Measurements from ENCODE around the gene RIPOR1.

Gene RIPOR1

GRCh38 chr16:67549936-67550335, 21.3 kb downstream of the RIPOR1 start:
- peaks cover 43% of the 10 kb centered on the region for H3K4me1 Mint-ChIP-seq (ENCODE audit: low read depth)
- peak overlapping the region; percentile 74 for H3K27ac Mint-ChIP-seq
- no peaks in the 10 kb centered on the region for H3K9me3 Mint-ChIP-seq
- H3K36me3 Mint-ChIP-seq (ENCODE audit: low read depth) = peaks cover 7% of the 10 kb centered on the region
- no peak overlapping the region for H3K4me3 Mint-ChIP-seq
- H3K27me3 Mint-ChIP-seq (ENCODE audit: low read depth) = no peaks in the 10 kb centered on the region

GRCh38 chr16:67551091-67551490, 22.5 kb downstream of the RIPOR1 start:
- H3K9me3 Mint-ChIP-seq = no peaks in the 10 kb centered on the region
- no peak overlapping the region for H3K27ac Mint-ChIP-seq
- peaks cover 5% of the 10 kb centered on the region for H3K36me3 Mint-ChIP-seq (ENCODE audit: low read depth)
- no peak overlapping the region for H3K4me3 Mint-ChIP-seq
- no peaks in the 10 kb centered on the region for H3K27me3 Mint-ChIP-seq (ENCODE audit: low read depth)
- peaks cover 53% of the 10 kb centered on the region for H3K4me1 Mint-ChIP-seq (ENCODE audit: low read depth)

GRCh38 chr16:67551972-67552371, 23.3 kb downstream of the RIPOR1 start:
- H3K4me1 Mint-ChIP-seq (ENCODE audit: low read depth) = peaks cover 52% of the 10 kb centered on the region
- no peaks in the 10 kb centered on the region for H3K27me3 Mint-ChIP-seq (ENCODE audit: low read depth)
- H3K27ac Mint-ChIP-seq = no peak overlapping the region
- no peaks in the 10 kb centered on the region for H3K9me3 Mint-ChIP-seq
- H3K36me3 Mint-ChIP-seq (ENCODE audit: low read depth) = peaks cover 5% of the 10 kb centered on the region
- no peak overlapping the region for H3K4me3 Mint-ChIP-seq

GRCh38 chr16:67552476-67552875, 23.8 kb downstream of the RIPOR1 start:
- Mint-ChIP-seq H3K27ac (peak overlapping the region; percentile 71), H3K36me3 (ENCODE audit: low read depth) (peaks cover 5% of the 10 kb centered on the region), H3K9me3 (no peaks in the 10 kb centered on the region), H3K27me3 (ENCODE audit: low read depth) (no peaks in the 10 kb centered on the region), H3K4me1 (ENCODE audit: low read depth) (peaks cover 49% of the 10 kb centered on the region), H3K4me3 (no peak overlapping the region)

GRCh38 chr16:67555795-67556212, 27.2 kb downstream of the RIPOR1 start:
- Mint-ChIP-seq H3K36me3 (ENCODE audit: low read depth) (peaks cover 6% of the 10 kb centered on the region), H3K27me3 (ENCODE audit: low read depth) (no peaks in the 10 kb centered on the region), H3K9me3 (no peaks in the 10 kb centered on the region), H3K4me1 (ENCODE audit: low read depth) (peaks cover 36% of the 10 kb centered on the region), H3K4me3 (peak overlapping the region; percentile 59), H3K27ac (peak overlapping the region; percentile 98)

GRCh38 chr16:67558859-67559258, 30.2 kb downstream of the RIPOR1 start:
- H3K4me1 Mint-ChIP-seq (ENCODE audit: low read depth) = peaks cover 34% of the 10 kb centered on the region
- H3K27me3 Mint-ChIP-seq (ENCODE audit: low read depth) = no peaks in the 10 kb centered on the region
- H3K36me3 Mint-ChIP-seq (ENCODE audit: low read depth) = peaks cover 5% of the 10 kb centered on the region
- no peak overlapping the region for H3K27ac Mint-ChIP-seq
- no peaks in the 10 kb centered on the region for H3K9me3 Mint-ChIP-seq
- no peak overlapping the region for H3K4me3 Mint-ChIP-seq

- Mint-ChIP-seq H3K4me3 (peak overlapping the region; percentile 85), H3K9me3 (no peaks in the 10 kb centered on the region), H3K36me3 (ENCODE audit: low read depth) (peaks cover 5% of the 10 kb centered on the region), H3K27me3 (ENCODE audit: low read depth) (no peaks in the 10 kb centered on the region), H3K4me1 (ENCODE audit: low read depth) (peaks cover 30% of the 10 kb centered on the region), H3K27ac (peak overlapping the region; percentile 91)
Observed at GRCh38 chr16:67560827-67561342, 32.3 kb downstream of the RIPOR1 start.

GRCh38 chr16:67561501-67561823, 32.8 kb downstream of the RIPOR1 start:
- Mint-ChIP-seq H3K9me3 (no peaks in the 10 kb centered on the region), H3K4me1 (ENCODE audit: low read depth) (peaks cover 26% of the 10 kb centered on the region), H3K36me3 (ENCODE audit: low read depth) (peaks cover 5% of the 10 kb centered on the region), H3K27ac (peak overlapping the region; percentile 91), H3K4me3 (peak overlapping the region; percentile 85), H3K27me3 (ENCODE audit: low read depth) (no peaks in the 10 kb centered on the region)

- peaks cover 5% of the 10 kb centered on the region for H3K36me3 Mint-ChIP-seq (ENCODE audit: low read depth)
- peak overlapping the region; percentile 91 for H3K27ac Mint-ChIP-seq
- H3K4me3 Mint-ChIP-seq = peak overlapping the region; percentile 85
- no peaks in the 10 kb centered on the region for H3K9me3 Mint-ChIP-seq
- H3K27me3 Mint-ChIP-seq (ENCODE audit: low read depth) = no peaks in the 10 kb centered on the region
- H3K4me1 Mint-ChIP-seq (ENCODE audit: low read depth) = peaks cover 27% of the 10 kb centered on the region
Observed at GRCh38 chr16:67561824-67562525, 33.3 kb downstream of the RIPOR1 start.

GRCh38 chr16:67562526-67562917, 33.9 kb downstream of the RIPOR1 start, which contains the start of gene CTCF:
Gene CTCF (plus strand): TSS chr16:67562526. CDS start chr16:67610833, 48,307 bp downstream.
- peaks cover 8% of the 10 kb centered on the region for H3K36me3 Mint-ChIP-seq (ENCODE audit: low read depth)
- no peaks in the 10 kb centered on the region for H3K9me3 Mint-ChIP-seq
- no peaks in the 10 kb centered on the region for H3K27me3 Mint-ChIP-seq (ENCODE audit: low read depth)
- peaks cover 28% of the 10 kb centered on the region for H3K4me1 Mint-ChIP-seq (ENCODE audit: low read depth)
- peak within 1 kb of the TSS; percentile 91 for H3K4me3 Mint-ChIP-seq
- H3K27ac Mint-ChIP-seq = peak within 1 kb of the TSS; percentile 91

GRCh38 chr16:67562918-67563707, 34.5 kb downstream of the RIPOR1 start:
- H3K4me3 Mint-ChIP-seq = peak overlapping the region; percentile 91
- H3K4me1 Mint-ChIP-seq (ENCODE audit: low read depth) = peaks cover 28% of the 10 kb centered on the region
- no peaks in the 10 kb centered on the region for H3K9me3 Mint-ChIP-seq
- H3K36me3 Mint-ChIP-seq (ENCODE audit: low read depth) = peaks cover 8% of the 10 kb centered on the region
- H3K27me3 Mint-ChIP-seq (ENCODE audit: low read depth) = no peaks in the 10 kb centered on the region
- H3K27ac Mint-ChIP-seq = peak overlapping the region; percentile 93

GRCh38 chr16:67563708-67564468, 35.3 kb downstream of the RIPOR1 start:
- Mint-ChIP-seq H3K36me3 (ENCODE audit: low read depth) (peaks cover 8% of the 10 kb centered on the region), H3K9me3 (no peaks in the 10 kb centered on the region), H3K27ac (peak overlapping the region; percentile 93), H3K27me3 (ENCODE audit: low read depth) (no peaks in the 10 kb centered on the region), H3K4me3 (peak overlapping the region; percentile 91), H3K4me1 (ENCODE audit: low read depth) (peaks cover 28% of the 10 kb centered on the region)

- H3K27me3 Mint-ChIP-seq (ENCODE audit: low read depth) = no peaks in the 10 kb centered on the region
- no peaks in the 10 kb centered on the region for H3K9me3 Mint-ChIP-seq
- peaks cover 8% of the 10 kb centered on the region for H3K36me3 Mint-ChIP-seq (ENCODE audit: low read depth)
- peaks cover 26% of the 10 kb centered on the region for H3K4me1 Mint-ChIP-seq (ENCODE audit: low read depth)
- H3K4me3 Mint-ChIP-seq = no peak overlapping the region
- H3K27ac Mint-ChIP-seq = no peak overlapping the region
Observed at GRCh38 chr16:67565470-67566100, 37.0 kb downstream of the RIPOR1 start.

- Mint-ChIP-seq H3K4me1 (ENCODE audit: low read depth) (peaks cover 12% of the 10 kb centered on the region), H3K27ac (no peak overlapping the region), H3K27me3 (ENCODE audit: low read depth) (no peaks in the 10 kb centered on the region), H3K4me3 (no peak overlapping the region), H3K9me3 (no peaks in the 10 kb centered on the region), H3K36me3 (ENCODE audit: low read depth) (peaks cover 20% of the 10 kb centered on the region)
Observed at GRCh38 chr16:67571464-67571863, 42.8 kb downstream of the RIPOR1 start.

All from T-helper 1 cell treated with Interleukin-12 subunit alpha and Interleukin-12 subunit beta and Interleukin-4 antibody, amounts not matched to agents 30 μg/mL and 1 μg/mL, for 36 hours (primary cell).